Iris pigment epithelial cell (primary cell): ENCODE results near the gene PPAN.
A peak's percentile ranks its signal among the peaks of the same experiment; 100 is the strongest.

Experiments
- DNase-seq: peaks from one replicate; pipeline ENCODE4 v3.0.0-alpha.2; 2011; ENCODE audit warnings: low read depth

Gene PPAN

DNA sequence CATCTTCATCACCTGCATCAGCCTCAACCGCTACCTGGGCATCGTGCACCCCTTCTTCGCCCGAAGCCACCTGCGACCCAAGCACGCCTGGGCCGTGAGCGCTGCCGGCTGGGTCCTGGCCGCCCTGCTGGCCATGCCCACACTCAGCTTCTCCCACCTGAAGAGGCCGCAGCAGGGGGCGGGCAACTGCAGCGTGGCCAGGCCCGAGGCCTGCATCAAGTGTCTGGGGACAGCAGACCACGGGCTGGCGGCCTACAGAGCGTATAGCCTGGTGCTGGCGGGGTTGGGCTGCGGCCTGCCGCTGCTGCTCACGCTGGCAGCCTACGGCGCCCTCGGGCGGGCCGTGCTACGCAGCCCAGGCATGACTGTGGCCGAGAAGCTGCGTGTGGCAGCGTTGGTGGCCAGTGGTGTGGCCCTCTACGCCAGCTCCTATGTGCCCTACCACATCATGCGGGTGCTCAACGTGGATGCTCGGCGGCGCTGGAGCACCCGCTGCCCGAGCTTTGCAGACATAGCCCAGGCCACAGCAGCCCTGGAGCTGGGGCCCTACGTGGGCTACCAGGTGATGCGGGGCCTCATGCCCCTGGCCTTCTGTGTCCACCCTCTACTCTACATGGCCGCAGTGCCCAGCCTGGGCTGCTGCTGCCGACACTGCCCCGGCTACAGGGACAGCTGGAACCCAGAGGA lies 7.9 kb downstream of the PPAN start:
- no peak for DNase-seq

DNA sequence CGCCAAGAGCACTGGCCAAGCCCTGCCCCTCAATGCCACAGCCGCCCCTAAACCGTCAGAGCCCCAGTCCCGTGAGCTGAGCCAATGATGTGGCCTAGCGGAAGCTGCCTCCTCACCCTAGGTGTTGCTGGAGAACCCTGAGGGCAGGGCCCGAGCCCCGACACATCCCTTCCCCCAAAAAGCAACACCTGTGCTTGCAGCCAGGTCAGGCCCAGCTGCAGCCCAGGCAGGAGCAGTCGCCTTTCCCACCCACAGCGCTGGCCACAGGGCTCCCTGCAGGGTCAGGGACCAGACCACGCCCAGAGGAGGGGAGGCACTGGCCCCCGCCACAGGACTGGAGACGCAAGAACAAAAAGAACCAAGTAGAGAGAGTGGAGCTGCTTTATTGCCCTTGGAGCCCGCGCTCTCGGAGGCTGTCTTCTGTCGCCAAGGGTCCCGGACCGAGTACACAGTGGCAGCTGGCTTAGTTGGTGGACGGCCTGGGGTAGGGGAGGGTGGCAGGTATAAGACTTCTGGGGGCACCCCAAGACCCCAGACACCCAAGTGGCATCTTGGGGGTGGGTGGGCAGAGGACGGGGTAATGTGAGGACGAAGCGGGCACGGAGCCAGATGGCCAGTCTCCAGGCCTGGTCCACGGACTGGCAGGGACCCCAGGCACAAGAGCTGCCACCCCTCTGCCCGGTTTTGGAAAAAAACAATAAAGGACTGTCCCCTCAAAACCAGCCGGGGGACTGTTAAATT lies 8.7 kb downstream of the PPAN start:
- no peak for DNase-seq

DNA sequence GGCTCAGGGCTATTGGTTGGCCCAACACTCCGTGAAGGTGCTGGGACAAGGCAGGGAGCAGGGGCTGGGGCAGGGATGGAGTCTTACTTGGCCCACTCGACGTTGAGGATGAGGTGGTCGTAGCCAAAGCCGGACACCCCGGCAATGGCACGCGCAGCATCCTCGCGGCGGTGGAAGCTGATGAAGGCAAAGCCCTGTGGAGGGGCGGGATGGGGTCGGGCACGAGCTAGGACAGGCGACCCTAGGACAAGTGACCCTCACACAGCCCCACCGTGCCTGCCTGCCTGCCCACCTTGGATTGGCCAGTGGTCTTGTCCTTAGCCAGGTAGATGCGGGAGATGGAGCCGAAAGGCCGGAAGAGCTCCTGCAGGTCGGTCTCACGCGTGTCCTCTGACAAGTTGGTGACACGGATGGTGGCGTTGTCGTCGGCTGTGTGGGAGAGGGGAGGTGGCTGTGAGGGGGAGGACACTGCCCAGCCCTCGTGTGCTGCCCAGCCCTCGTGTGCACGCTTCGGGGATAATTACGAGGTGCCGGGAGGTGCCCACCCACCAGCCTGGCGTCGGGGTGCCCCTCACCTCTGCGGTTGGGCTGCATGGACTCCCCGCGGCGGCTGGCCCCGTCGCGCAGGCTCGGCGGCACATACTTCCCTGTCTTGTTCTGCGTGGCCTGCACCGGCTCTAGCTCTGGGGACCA lies 9.4 kb downstream of the PPAN start:
- DNase-seq: no peak

DNA sequence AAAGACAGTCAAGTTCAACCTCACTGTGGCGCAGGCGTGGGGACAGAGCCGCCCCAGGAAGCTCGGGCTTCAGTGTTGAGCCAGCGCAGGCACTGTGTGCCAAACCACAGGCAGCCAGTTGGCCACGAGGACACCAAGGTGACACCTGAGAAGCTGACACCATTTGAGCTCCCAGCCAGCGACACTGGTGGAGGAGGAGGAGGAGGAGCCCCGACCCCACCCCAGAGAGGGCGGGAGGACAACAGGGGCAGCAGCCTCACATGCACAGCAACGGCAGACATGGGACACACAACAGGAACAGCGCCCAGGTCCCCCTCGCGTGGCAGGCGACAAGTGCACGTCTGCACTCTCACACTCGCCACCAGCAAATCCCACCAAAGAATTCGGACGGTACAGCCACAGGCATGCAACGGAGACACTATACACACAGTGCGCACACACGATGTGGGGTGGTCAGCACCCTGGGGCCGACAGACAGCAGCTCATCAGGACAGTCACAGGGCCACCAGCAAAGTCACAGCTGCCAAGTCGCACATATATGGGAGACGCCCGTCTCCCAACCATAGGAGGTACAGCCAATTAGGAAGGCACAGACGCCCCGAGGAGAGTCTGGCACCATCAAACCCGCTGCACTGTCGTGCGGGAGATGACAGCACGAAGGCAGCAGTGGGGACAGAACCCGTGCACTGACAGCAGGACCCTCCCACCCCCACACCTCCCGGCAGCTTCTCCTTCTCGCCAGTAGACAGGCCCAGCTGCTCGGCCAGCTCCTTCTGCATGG lies 10.1 kb downstream of the PPAN start:
- DNase-seq: no peak

DNA sequence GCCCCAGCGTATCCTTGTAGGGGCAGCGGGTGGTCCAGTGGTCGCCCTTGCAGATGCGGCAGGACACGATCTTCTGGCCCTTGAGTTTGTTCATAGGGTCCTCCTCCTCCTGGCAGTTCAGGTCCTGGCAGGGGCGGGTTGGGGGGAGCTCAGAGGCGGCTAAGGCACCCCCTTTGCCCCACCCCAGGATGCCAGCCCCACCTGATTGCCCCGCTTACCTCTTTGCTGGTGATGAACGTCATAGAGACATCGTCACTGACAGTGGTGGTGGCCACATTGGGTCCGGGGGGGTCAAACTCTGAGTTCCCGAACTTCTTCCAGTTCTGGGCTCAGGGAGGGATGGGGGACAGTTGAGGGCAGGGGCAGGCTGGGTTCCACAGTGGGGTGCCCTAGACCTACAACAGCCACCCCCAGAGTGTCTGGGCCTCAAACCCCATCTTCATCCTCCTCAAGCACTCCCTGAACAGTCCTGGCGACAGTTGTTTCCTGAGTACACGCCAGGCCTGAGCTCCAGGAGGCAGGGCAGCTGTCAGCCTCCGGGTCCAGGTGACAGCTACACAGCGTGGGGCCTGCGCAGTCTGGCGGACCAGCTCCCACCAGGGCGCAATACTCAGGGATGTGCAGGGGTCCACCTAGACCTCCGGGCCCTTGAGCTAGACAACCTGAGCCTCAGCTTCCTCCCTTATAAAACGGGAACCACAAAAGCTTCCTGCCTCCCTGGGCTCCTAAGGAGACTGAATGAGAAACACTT lies 10.9 kb downstream of the PPAN start:
- no peak for DNase-seq

DNA sequence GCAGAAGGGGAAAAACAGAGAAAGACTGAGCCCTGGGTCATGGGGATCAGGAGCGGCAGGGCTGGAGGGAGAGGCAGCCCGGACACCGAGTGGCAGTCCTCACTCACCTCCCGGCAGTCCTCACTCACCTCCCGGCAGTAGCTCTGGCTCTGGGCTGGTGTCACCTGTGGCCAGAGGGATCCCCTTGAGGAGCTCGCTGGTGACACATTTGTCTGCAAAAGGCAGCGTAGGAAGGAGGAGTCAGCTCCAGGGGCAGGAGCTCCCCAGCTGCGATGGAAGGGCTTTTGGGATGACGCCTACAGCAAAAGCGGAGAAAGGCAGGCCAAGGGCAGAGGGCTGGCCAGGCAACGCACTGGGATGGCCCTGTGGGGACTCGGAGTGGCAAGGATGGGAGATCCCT lies 12.8 kb downstream of the PPAN start:
- no peak for DNase-seq

DNA sequence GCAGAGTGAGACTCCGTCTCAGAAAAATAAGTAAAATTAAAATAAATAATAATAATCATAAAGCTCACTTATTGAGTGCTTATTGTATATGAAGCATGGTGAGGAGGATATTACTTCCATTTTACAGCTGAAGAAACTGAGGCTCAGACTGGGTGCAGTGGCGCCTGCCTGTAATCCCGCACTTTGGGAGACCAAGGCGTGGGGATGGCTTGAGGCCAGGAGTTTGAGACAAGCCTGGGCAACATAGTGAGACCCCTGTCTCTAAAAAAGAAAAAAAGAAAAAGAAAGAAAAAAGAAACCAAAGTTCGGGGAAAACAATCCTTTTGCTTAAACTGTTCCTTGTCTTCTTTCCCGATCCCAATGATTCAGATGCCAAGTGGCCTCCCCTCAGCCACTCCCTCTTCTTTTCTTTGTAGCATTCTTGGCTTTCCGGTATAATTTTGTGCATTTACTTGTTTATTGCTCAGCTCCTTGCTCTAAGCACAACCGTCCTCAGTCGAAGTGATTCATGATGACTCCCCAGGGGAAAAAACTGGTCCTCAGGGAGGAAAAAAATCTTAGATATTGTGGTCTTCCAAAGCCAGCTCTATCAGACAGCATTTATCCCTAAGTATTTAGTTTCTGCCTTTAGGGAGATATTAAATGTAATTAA lies 14.5 kb downstream of the PPAN start:
- peak; percentile 89 for DNase-seq

DNA sequence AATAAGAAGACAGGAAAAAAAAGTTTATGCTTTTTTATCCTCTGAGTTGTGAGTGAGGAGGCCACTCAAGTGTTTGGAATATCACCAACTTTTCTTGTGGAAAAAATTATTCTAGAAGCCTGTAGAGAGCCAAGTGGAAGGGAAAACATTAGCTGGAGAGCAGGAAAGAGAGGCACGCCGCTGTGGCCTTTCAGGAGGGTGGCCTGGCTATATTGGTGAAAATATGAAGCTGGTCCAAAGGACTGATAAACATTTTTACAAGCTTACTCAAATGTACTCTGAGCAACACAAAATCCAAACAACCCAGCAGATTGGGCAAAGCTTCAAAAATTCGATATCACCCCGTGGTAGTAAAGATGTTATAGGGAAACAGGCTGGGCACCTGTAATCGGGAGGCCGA lies 15.9 kb downstream of the PPAN start:
- DNase-seq: peak; percentile 58

DNA sequence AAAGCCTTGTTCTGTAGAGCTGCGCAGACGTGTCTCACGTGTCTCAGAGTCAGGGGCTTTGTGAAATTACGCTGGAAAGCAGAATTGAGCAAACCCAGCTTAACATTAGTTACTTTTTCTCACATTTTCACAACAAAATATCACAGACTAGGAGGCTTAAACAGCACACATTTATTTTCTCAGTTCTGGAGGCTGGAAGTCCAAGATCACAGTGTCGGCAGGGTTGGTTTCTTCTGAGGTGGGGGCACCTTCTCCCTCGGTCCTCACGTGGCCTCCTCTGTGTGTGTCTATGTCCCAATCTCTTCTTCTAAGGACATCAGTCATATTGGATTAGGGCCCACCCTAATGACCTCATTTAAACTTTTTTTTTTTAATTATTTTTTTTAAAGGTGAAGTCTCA lies 18.3 kb downstream of the PPAN start:
- DNase-seq: no peak

DNA sequence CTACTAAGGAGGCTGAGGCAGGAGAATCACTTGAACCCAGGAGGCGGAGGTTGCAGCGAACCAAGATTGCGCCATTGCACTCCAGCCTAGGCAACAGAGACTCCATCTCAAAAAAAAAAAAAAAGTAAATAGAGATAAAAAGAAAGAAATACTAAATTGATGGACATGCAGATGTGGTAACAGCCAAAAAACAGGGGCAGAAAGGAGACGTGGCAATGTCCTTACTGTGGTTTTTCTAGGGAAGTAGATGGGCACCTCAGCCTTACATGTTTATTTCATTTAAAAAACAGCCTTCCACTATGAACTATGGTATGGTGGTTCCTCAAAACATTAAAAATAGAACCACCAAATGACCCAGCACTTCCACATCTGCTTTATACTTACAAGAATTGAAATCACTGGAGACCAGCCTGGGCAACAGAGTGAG lies 20.1 kb downstream of the PPAN start:
- DNase-seq: no peak

DNA sequence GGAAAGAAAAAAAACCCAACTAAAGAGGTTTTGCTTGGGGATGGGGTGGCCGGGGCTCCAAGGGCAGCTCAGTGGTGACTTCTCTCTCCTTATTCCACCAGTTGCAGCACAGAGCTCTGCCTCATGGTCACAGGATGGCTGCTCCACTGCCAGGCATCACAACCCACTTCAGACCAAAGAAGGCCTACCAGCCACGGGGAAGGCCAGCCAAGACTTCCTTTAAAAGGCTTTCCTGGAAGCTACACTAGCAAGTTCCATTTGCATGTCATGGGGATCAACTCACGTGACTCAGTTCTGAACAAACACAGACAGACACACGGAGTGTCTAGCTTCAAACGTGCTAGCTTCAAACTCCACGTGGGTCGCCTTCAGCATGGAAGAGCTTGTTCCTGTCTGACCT lies 26.7 kb downstream of the PPAN start:
- DNase-seq: no peak

DNA sequence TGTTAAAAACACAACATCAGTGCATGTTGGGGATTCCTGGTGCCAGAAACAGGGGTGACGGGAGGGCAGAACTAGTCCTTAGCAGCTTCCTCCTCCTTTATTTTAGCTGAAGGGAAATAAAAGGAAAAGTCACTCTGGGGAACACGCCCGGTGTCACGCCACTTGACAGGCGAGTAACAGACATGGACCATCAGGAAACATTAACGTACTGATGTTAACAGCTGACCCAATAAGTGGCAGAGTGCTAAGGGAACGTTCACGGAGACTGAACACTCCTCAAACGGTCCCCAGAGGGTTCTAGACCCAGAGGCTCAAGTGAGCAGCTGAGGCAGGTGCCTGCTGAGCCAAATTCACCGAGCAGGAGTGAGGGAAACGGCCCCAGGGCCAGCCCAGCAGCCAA lies 27.4 kb downstream of the PPAN start:
- DNase-seq: no peak

DNA sequence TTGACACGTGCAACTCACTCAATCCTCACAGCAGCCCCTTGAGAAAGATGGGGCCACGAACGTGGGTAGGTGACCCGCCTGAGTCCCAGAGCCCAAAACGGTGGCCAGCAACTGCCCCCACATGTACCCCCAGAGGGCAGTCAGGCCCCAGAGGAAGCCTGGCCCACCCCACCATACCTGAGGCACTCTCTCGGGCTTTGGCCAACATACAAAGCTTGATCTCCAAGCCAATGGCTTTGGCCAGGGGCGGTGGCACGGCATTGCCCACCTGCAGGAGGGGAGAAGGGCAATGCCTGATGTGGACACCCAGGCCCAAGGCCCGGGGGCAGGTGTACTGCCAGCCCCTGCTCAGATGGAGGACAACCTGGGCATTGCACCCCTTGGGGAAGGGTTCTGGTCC lies 27.9 kb downstream of the PPAN start:
- DNase-seq: no peak

DNA sequence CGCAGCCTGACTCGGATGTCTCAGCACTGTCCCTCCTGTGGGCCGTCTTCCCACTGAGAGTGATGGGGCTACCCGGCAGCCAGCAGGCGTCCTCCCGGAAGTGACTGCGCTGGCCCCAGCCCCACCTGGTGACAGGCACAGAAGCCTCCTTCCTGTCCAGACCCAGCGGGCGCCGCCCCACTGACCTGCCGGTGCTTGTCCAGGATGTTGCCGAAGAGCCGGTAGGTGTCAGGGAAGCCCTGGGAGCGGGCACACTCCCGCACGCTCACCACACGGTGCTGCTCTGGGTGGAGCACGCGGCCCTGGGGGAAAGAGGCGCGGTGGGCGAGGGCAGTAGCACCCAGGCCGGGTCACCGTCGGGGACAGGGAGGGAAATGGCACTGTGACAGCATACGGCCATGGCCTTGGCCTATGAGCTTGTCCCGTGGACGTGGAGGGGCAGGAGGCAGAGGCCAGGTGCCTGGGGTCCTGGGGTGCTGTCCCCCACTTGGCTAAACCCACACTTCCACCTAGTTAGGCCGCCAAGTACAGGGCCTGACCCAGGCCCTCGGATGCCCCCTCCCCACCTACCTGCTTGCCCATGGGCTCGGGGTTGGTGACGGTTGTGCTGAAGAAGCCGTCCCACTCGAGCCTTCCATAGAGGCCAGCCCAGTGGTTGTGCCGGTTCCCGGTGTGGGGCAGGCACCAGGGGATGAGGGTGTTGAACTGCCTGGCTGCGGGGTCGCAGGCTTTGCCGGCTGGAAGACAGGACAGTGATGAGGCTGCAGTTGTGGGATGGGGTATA lies 29.6 kb downstream of the PPAN start:
- DNase-seq: no peak

DNA sequence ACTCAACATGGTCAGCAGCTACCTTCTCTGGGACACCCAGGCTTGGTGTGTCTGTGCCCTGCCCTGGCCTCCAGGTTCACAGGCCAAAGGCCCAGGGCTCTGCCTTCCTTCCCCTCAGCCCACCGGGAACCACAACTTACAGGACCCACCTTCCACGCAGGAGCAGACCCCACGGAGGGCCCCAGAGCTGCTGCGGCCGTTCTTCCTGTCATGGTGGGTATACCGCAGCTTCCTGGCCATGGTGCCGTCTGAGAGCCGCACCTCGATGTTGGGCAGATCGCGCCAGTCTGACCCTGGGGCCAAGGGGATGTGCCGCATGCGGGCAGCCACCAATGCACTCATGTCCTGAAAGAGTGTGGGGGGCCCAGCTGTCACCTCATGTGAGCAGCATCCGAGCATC lies 30.8 kb downstream of the PPAN start:
- DNase-seq: no peak

DNA sequence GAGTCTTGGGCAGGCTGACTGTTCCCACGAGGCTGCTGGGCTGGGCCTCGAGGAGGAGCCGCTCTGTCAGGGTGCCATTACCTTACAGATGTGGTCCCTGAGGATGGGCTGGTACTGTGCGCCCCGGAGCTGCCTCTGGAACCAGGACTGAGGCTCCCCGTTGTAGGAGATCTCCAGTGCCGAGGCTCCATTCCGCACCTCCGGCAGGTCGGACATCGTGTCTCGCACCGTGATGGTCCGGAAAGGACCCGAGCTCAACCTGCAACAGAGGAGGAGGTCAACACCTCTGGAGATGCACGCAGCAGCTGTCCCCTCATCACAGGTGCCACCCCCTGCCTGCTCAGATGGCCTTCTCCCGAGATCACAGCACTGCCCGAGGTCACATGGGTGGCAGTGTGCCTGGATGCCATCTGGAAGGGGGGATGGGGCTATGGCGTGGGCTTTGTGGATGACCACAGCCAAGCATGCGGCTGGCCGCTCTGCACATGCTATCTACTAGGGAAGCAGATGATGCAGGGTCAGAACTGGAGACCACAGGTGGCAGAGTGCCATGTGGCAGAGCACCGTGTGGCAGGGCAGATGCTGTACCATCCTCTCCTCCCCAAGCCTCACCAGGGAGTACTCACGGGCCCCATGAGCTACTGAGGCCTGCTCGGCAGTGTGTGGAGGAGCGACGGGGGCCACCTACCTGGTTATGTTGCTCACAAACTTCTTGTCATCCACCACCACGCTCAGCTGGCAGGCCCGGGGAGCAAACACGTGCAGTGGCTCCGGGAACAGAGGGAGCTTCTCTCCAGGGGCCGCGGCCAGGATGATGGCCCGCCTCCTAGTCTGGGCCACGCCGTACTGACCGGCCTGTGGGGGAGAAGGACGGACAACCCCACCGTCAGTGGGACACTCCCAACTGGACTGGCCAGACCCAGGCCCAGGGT lies 31.9 kb downstream of the PPAN start:
- DNase-seq: no peak

DNA sequence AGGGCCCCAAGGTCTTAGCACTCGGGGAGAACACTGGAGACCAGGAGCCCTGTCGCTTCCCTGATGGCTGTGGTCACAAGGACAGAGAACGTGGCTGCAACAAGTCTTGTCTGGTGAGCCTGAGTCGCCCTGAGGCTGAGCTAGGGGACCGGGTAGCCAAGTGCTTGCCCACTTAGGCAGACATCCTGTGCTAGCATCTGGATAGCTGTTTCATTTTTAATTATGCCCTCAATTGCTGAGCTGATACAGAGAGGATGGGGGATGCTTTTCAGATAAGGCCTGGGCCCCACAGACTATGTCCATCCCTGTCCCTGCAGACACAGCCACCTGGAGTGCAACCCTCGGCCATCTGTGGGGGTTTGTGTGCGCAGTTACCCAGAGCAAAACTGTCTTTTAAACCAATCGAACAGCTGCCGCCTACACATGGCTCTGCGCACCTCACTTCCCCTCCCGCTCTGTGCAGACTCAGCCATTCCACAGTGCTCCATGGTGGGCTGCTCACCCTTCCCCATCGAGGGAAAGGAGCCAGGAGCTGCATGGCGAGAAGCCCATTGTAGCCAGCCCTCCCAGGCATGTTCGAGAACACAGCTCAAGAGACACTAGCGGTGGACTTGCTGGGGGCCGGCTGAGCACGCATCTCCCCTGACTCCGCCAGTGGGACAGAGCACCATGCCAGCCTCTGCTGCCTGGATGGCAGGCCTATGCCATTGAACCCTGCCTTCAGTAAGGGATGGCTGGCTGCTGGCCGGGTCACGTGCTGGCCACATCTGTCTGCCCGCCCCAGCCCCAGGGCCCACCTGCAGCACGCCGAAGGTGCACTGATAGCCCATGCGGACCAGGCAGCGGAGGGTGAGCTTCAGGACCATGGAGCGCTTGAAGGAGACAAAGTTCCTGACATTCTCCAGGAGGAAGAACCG lies 33.0 kb downstream of the PPAN start:
- DNase-seq: no peak

DNA sequence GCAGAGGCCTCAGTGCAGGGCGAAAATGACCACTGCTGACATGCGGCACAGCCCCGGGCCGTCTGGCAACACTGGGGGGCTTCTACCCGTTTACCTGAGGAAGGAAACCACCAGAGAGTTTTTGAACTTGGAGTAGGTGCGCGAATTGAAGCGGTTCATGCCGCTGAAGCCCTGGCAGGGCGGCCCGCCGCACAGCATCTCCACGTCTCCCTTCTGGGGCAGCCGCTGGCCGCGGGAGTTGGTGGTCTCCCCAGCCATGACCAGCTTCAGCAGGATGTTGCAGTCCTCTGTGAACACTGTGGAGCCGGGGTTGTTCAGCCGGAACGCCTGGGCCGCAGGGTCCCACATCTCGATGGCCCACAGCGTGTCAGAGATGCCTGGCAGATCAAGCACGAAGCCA lies 33.8 kb downstream of the PPAN start:
- DNase-seq: no peak
